Stimulated activated naive CD8-positive, alpha-beta T cell treated with anti-CD3 and anti-CD28 coated beads, Interleukin-15, Interleukin-2, amounts not matched to agents 100 ng/mL and 50 ng/mL, for 24 hours (primary cell): ENCODE measurements around the gene FRG2B.
A peak's percentile ranks its signal among the peaks of the same experiment; 100 is the strongest.
"Not testable (repeated sequence)": the region's sequence is repeated elsewhere in the genome, so short reads cannot be mapped to it uniquely, and the experiment has no call there.

Experiments
- H3K27ac Mint-ChIP-seq: one replicate; pipeline ENCODE4 v1.8.0; 2021; ENCODE audit warnings: mild to moderate bottlenecking, mixed read lengths
- H3K27me3 Mint-ChIP-seq: one replicate; pipeline ENCODE4 v1.8.0; 2021; ENCODE audit warnings: mixed read lengths
- H3K36me3 Mint-ChIP-seq: one replicate; pipeline ENCODE4 v1.8.0; 2021; ENCODE audit warnings: low read depth, mixed read lengths
- H3K4me1 Mint-ChIP-seq: one replicate; pipeline ENCODE4 v1.8.0; 2021; ENCODE audit warnings: low read depth, mixed read lengths
- H3K4me3 Mint-ChIP-seq: one replicate; pipeline ENCODE4 v1.8.0; 2021; ENCODE audit warnings: mild to moderate bottlenecking, mixed read lengths
- H3K9me3 Mint-ChIP-seq: one replicate; pipeline ENCODE4 v1.8.0; 2021; ENCODE audit warnings: mixed read lengths

Gene FRG2B

DNA sequence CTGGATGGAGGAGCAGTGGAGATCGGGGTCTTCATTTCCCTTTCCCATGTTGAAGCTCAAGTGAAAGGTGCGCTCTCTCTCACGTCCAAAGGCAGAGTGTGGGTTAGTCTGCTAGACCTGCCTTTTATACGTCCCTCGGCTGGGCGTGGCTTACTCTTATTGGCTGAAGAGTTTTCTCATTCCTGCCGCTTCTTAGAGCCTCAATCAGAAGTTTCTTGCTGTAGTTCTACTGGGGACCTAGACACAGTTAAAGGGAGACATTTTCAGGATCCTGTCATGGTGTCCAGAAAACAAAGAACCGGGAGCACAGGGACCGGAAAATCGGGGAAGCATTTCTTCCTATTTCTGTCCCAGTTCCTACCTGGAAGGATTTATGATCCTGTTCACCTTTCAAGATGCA, at the start of gene FRG2B:
Gene FRG2B (minus strand): TSS at position 101 of the 400 bp plus-strand sequence. CDS start 53 bp downstream, at position 48.
- not testable (repeated sequence) for H3K4me3 Mint-ChIP-seq, H3K36me3 Mint-ChIP-seq, H3K9me3 Mint-ChIP-seq, H3K27me3 Mint-ChIP-seq, H3K4me1 Mint-ChIP-seq, H3K27ac Mint-ChIP-seq

DNA sequence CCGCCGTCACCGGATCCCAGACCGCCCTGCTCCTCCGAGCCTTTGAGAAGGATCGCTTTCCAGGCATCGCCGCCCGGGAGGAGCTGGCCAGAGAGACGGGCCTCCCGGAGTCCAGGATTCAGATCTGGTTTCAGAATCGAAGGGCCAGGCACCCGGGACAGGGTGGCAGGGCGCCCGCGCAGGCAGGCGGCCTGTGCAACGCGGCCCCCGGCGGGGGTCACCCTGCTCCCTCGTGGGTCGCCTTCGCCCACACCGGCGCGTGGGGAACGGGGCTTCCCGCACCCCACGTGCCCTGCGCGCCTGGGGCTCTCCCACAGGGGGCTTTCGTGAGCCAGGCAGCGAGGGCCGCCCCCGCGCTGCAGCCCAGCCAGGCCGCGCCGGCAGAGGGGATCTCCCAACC, 40.9 kb upstream of the FRG2B start:
- not testable (repeated sequence) for H3K36me3 Mint-ChIP-seq, H3K4me3 Mint-ChIP-seq, H3K9me3 Mint-ChIP-seq, H3K27ac Mint-ChIP-seq, H3K4me1 Mint-ChIP-seq
- peaks cover 15% of the 10 kb centered on the region for H3K27me3 Mint-ChIP-seq

DNA sequence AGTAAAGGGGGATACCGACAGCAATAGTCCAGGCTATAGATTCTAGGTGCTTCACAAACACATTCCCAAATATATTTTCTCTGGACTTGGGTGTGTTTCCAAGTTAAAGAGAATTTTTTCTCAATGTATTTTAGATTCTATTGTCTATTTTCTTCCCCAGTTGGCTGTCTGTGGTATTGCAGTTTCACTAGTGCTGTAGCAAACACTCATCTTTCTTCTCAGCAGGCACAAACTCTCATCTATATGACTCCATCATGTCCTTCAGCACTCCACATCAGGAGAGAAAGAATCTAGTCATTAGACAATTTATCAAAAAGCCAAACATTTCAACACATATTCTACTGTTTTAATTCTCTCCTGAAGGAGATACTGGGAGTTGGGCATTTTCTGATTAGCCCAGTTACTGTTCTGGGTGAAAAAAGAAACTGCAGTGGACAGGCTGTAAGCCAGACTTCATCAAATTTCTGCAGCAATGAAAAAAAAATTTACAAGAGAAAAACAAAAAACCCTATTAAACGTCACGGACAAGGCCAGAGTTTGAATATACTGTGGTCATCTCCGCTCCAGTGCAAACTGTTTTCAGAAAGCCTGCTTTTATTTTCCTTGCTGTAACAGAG, 37.1 kb upstream of the FRG2B start:
- H3K9me3 Mint-ChIP-seq, H3K36me3 Mint-ChIP-seq, H3K27ac Mint-ChIP-seq, H3K4me3 Mint-ChIP-seq, H3K4me1 Mint-ChIP-seq: not testable (repeated sequence)
- H3K27me3 Mint-ChIP-seq, result peaks cover 21% of the 10 kb centered on the region

DNA sequence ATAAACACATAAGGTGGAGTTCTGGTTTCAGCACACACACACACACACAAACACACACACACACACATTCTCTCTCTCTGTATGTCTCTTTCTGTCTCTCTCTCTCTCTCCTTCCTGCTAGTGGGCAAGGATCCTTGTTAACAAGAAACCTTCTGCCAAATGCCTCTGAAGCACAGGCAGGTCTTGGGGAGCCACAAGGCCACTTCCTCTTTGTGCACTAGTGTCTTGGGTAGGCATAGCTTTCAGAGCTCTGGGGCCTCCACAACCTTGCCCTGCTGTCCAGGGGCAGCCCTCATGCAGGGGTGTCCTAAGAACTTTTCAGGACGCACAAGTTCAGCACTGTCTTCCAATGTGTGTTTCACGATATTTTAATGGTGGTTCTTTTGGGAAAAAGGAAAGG, 34.5 kb upstream of the FRG2B start:
- H3K4me3 Mint-ChIP-seq, result not testable (repeated sequence)

DNA sequence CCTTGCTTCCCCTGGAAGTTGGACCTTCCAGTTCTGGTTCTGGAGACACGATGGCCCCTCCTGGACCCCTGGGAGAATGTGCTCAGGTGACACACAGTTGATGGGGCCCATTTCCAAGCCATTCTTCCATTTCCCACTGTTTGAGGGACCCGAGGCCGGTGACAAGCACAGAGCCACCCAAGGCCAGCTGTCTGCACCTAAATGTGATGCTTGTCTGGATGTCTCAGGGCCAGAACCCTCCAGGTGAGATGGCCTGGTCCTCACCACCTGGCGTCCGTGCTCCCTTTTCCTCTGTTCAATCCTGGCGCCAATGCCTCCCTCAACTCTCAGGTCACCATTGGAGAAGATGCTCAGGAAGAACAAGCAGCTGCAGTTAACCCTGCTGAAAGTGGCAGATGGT, 33.9 kb upstream of the FRG2B start:
- not testable (repeated sequence) for H3K27ac Mint-ChIP-seq, H3K4me1 Mint-ChIP-seq, H3K4me3 Mint-ChIP-seq, H3K9me3 Mint-ChIP-seq, H3K36me3 Mint-ChIP-seq
- H3K27me3 Mint-ChIP-seq, result peaks cover 23% of the 10 kb centered on the region

More for the DNA sequence above, 34.5 kb upstream of the FRG2B start:
- H3K27me3 Mint-ChIP-seq, result peaks cover 21% of the 10 kb centered on the region
- not testable (repeated sequence) for H3K4me1 Mint-ChIP-seq, H3K36me3 Mint-ChIP-seq, H3K27ac Mint-ChIP-seq, H3K9me3 Mint-ChIP-seq

DNA sequence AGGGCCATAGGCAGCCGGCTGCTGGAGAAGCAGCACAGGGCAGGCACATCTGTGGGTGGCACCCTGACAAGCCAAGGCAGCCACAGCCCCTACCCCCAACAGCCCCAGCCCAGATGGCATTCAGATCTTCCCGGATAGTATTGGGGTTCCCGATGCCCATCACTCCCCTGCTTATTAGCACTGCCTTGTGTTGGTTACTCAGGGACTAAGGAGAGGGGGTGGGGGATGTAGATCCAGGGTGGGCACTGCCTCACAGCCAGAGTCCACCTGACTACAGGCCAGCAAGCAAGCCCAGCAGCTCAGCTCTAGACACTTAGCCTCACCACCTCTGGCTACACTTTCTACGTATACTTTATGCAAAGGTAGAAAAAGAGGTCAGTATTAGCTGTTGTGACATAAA, 30.7 kb upstream of the FRG2B start:
- not testable (repeated sequence) for H3K4me1 Mint-ChIP-seq, H3K27ac Mint-ChIP-seq, H3K4me3 Mint-ChIP-seq, H3K9me3 Mint-ChIP-seq, H3K36me3 Mint-ChIP-seq
- H3K27me3 Mint-ChIP-seq, result peaks cover 10% of the 10 kb centered on the region

DNA sequence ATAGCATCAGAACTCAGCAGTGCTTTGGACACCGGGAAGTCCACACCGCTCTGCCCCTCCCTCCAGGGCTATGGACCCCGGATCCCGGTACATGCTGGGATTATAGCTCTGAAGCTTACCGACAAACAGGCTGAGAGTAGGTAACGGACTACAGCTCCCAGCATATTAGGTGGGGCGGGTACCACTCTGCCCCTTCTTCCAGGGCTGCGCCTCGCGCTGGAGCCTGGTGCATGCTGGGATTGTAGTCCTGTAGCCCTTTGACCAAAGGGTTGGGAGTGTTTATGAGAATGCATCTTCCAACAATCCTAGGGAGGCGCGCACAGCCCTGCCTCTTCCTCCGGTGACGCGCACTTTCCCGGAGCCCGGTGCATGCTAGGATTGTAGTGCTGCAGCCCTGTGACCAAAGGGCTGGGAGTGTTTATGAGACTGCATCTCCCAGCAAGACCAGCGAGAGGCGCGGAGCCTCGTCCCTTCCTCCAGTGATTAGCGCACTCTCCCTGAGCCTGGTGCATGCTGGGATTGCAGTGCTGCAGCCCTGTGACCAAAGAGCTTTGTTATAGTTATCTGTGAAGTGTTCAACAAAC, 22.4 kb upstream of the FRG2B start:
- not testable (repeated sequence) for H3K27ac Mint-ChIP-seq, H3K36me3 Mint-ChIP-seq, H3K9me3 Mint-ChIP-seq

DNA sequence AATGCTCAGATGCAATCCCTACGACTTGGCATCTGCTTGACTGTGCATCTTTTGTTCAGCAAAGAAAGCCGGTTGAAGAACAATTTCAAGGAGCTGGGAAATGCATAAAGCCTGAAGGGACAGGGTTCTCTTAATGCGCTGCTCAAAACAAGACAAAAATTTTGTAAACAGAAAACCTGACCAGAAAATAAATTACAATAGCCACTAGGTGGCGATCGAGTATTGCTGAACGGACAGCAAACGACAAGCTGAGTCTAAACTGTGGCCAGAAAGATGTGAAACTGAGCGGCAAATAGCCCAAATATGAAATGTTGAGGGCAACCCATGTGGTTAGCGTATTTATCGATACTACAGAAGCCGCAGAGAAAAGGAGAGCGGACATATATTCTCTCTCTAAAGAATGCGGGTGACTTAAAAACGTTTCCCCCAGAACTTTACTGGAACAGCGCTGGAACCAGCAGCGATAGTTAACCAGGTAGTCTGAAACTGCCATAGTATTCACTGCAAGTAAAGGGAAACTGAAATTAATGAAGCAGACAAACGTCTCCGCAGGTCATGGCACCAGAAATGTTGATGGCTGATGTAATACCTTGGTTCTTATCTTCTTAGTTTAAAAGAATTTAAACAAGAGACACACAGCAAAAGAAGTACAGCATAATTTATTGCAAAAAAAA, 20.6 kb upstream of the FRG2B start:
- H3K27me3 Mint-ChIP-seq, H3K27ac Mint-ChIP-seq, H3K4me1 Mint-ChIP-seq, H3K9me3 Mint-ChIP-seq, H3K36me3 Mint-ChIP-seq, H3K4me3 Mint-ChIP-seq: not testable (repeated sequence)

More for the DNA sequence above, 22.4 kb upstream of the FRG2B start:
- not testable (repeated sequence) for H3K4me3 Mint-ChIP-seq, H3K4me1 Mint-ChIP-seq, H3K27me3 Mint-ChIP-seq

DNA sequence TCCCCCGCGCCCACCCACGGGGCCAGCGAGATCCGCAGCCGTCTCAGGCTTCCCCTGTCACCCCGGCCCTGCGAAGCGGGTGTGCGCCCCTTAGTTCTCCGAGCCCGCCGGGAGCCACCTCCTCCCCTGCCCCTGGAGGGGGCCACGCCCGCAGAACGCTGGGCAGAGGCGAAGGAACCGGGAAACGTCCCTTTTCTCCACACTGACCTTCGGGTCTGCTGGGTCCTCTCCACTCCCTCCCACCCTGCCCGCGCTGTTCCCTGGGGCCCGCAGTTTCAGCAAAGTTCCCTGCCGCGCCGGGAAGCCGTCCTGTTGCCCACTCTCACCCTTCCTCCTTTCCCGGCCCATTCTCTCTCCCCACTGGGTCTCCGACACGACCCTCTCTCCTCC, 11.2 kb upstream of the FRG2B start:
- H3K9me3 Mint-ChIP-seq, H3K27me3 Mint-ChIP-seq, H3K36me3 Mint-ChIP-seq, H3K27ac Mint-ChIP-seq, H3K4me1 Mint-ChIP-seq: not testable (repeated sequence)
- peak overlapping the region; percentile 13 for H3K4me3 Mint-ChIP-seq

DNA sequence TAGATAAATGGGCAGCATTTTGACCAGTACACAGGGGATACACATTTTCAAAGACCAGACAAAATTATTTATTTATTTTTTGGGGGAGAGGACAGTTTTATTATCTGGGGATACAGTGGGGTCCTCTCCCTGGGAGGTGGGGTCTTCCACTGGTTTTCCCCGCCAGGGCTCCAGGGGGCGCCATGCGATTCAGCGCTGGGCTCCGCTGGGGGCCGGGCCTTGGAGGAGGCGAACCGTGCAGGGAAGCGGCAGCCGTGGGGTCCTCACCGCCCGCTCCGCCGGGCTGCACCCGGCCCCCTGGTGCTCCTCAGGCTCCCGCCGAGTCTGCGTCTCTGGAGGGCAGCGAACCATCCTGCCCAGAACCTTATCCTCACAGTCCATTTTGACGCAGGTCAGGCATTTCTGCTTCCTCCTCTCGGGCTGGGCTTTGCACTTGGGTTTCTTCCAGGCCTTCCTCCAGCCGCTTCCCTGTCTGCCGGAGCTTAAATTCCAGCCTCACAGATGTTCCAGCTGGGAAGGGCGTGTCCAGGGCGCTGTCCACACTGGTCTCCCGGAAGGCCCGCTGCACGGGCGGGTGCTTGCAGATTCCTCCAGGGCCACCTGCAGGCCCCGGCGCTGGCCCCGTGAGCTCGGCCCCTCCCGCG, 10.7 kb upstream of the FRG2B start:
- H3K4me3 Mint-ChIP-seq, H3K9me3 Mint-ChIP-seq, H3K36me3 Mint-ChIP-seq, H3K4me1 Mint-ChIP-seq, H3K27ac Mint-ChIP-seq, H3K27me3 Mint-ChIP-seq: not testable (repeated sequence)

DNA sequence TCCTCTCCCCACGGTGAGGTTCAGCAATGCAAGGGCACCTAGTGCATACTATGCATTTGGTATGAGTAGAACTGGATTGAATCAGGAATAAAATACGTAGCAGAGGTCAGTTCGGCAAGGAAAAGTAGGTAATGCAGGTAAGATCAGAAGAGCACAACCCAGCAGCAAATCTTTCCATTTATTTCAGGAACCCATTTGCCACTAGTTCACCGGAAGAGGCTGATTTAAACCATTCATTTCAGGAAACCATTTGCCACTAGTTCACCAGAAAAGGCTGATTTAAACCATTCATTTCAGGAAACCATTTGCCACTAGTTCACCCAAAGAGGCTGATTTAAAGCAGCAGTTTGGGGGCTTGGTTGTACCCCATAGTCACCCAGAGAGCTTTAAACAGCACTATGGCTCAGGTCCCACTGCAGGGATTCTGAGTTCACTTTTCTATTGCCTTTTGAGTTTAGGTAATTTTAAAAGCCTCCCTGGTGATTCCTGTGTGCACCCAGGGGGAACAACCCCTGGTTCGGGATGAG, 4.2 kb upstream of the FRG2B start:
- H3K4me1 Mint-ChIP-seq, result not testable (repeated sequence)

DNA sequence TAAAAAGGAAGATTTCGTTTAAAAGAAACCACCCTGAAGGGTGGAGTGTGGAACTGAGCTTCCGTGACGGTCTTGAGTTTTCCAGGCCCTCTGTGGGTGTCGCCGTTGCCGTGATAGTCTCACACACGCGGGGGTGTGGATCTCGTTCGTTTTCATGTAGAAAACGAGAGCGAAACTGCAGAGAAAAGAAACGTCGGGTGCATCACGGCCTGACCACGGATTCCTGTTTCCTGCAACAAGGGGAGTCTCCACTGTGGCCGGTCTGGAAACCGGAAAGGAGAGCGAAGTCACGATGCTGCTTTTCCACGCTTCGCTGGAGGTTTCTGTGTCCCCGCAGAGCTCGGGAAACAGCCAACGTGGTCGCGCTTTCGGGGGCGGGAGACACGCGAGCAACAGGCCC, 4.1 kb downstream of the FRG2B start:
- H3K4me3 Mint-ChIP-seq, H3K36me3 Mint-ChIP-seq, H3K27ac Mint-ChIP-seq, H3K4me1 Mint-ChIP-seq, H3K9me3 Mint-ChIP-seq: not testable (repeated sequence)
- peaks cover 19% of the 10 kb centered on the region for H3K27me3 Mint-ChIP-seq

More for the DNA sequence above, 4.2 kb upstream of the FRG2B start:
- not testable (repeated sequence) for H3K27me3 Mint-ChIP-seq, H3K36me3 Mint-ChIP-seq, H3K27ac Mint-ChIP-seq, H3K9me3 Mint-ChIP-seq, H3K4me3 Mint-ChIP-seq

DNA sequence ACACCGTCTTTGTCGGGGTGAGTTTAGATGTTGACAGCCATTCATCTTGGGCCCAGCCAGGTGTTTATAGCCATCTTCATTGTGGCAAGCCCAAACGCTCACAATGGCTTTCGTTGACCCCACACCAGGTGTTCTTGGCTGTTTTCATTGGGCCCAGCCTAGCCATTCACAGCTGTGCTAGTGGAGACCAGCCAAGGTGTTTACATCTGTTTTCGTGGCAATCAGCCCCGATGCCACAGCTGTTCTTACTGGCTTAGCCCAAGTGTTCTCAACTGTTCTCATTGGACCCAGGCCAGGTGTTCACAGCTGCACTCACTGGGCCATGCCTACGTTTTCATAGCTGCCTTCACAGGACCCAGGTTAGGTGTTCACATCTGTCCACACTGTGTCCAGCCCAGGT, 7.7 kb downstream of the FRG2B start:
- no peaks in the 10 kb centered on the region for H3K36me3 Mint-ChIP-seq
- peaks cover 3% of the 10 kb centered on the region for H3K4me1 Mint-ChIP-seq
- H3K27ac Mint-ChIP-seq, result no peak overlapping the region
- no peak overlapping the region for H3K4me3 Mint-ChIP-seq
- H3K27me3 Mint-ChIP-seq, result peaks cover 19% of the 10 kb centered on the region
- no peaks in the 10 kb centered on the region for H3K9me3 Mint-ChIP-seq

DNA sequence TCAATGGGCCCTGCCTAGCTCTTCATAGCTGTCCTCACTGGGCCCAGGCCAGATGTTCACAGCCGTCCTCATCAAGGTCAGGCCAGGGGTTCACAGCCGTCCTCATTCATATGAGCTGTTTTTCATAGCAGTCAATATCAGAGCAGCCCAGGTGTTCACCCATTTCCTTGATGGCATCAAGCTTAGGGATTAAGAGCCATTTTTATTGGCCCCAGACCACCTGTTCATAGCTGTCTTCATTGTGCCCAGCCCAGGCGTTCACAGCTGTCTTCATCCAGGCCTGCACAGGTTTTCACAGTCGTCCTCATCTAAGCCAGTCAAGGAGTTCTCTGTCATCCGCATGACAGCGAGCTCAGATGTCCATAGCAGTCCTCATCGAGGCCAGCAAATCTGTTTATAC, 9.4 kb downstream of the FRG2B start:
- no peaks in the 10 kb centered on the region for H3K9me3 Mint-ChIP-seq
- peaks cover 25% of the 10 kb centered on the region for H3K27me3 Mint-ChIP-seq
- H3K27ac Mint-ChIP-seq, result no peak overlapping the region
- H3K4me3 Mint-ChIP-seq, result no peak overlapping the region
- no peaks in the 10 kb centered on the region for H3K36me3 Mint-ChIP-seq
- H3K4me1 Mint-ChIP-seq, result no peaks in the 10 kb centered on the region

DNA sequence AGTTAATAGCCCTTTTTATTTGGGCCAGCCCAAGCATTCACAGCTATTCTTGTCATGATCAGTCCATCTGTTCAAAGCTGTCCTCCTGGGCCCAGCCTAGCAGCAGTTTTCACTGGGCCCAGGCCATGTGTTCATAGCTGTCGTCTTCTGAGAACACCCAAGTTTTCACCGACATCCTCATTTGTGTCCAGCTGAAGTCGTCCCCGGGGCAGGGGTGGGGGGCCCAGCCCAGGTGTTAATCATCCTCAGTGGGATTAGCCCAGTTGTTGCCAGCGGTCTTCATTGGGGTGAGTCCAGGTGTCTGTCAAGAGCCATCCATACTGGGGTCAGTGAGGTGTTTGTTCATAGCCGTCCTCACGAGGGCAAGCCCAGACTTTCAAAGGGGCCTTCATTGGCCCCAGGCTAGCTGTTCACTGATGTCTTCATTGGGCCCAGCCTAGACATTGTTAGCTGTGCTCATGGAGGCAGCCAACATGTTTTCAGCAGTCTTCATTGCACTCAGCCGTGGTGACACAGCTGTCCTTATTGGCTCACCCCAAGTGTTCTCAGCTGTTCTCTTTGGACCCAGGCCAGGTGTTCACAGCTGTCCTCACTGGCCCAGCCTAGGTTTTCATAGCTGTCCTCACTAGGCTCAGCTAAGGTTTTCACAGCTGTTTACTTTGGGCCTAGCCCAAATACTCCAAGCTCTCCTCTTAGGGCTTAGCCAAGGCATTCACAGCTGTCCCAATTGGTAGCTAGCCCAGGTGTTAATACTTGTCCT, 10.0 kb downstream of the FRG2B start:
- Mint-ChIP-seq H3K27ac (no peak overlapping the region), H3K36me3 (no peaks in the 10 kb centered on the region), H3K4me1 (no peaks in the 10 kb centered on the region), H3K4me3 (no peak overlapping the region), H3K27me3 (peaks cover 28% of the 10 kb centered on the region), H3K9me3 (no peaks in the 10 kb centered on the region)
